GM12878 (cell line): ENCODE results near the gene EPB41L4A. TPM values are rescaled to one million over a fixed set of nuclear protein-coding genes. Genes with fewer than 3 reads are reported as not detected.

ENCODE experiments used
- ATAC-seq: fragments of 200-7000 bp; cut with Tn5 transposase; 3 replicates; pipeline ENCODE4 v1.9.1; 2020; ENCODE audit warnings: mild to moderate bottlenecking, moderate library complexity
- BruUV-seq: library from RNA; stranded (reverse); fragments of 400-500 nt; replicated peaks from 2 replicates; lab custom pipeline; 2021; lab: Mats Ljungman, UMichigan
- CTCF ChIA-PET: fragments of 300-600 bp; sonication (Branson Sonifier 250); formaldehyde crosslinking; extraction: SDS; loops from one replicate; lab custom pipeline; 2021; ENCODE audit warnings: inconsistent platforms; lab: Yijun Ruan, JAX
- POLR2A ChIA-PET: fragments of 350-600 bp; formaldehyde crosslinking; extraction: SDS; loops from one replicate; lab custom pipeline; 2021; ENCODE audit warnings: inconsistent platforms; lab: Charles Lee
- RAD21 ChIA-PET: fragments of 300-600 bp; sonication (Branson Sonifier 250); formaldehyde crosslinking; loops from one replicate; lab custom pipeline; 2023; ENCODE audit warnings: antibody characterized with exemption; ENCODE audit not compliant: unreplicated experiment; lab: Charles Lee
- SMC1A ChIA-PET: fragments of 300-600 bp; sonication (Branson Sonifier 250); formaldehyde crosslinking; loops from one replicate; lab custom pipeline; 2023; ENCODE audit not compliant: unreplicated experiment, uncharacterized antibody; lab: Charles Lee
- DNase-seq: peaks from one replicate; pipeline ENCODE4 v3.0.0-alpha.2; 2011; ENCODE audit warnings: low read depth, low spot score
- FAIRE-seq: peaks from 3 replicates; lab custom pipeline; 2011; peaks lifted over from hg19 to GRCh38; lab: Jason Lieb, UNC
- H2AFZ ChIP-seq: 2 replicates; pipeline ENCODE4 v1.6.0; 2011; ENCODE audit warnings: low read depth, low read length, control low read depth; ENCODE audit not compliant: control insufficient read depth
- H3K27ac ChIP-seq: 2 replicates; pipeline ENCODE4 v1.5.1; 2011; ENCODE audit warnings: control low read depth; ENCODE audit not compliant: control insufficient read depth, insufficient read depth
- H3K27me3 ChIP-seq, 2 experiments: replicated peaks in 1 of 2; 2 replicates each; pipeline versions ENCODE4 v1.6.0 to v1.6.1; 2011; ENCODE audit warnings: low read length in 1 of 2; ENCODE audit not compliant: control insufficient read depth in 2 of 2, insufficient read depth in 2 of 2
- H3K36me3 ChIP-seq, 2 experiments: 2 replicates each; pipeline ENCODE4 v1.5.1; 2011; ENCODE audit warnings: low read length in 1 of 2; ENCODE audit not compliant: control insufficient read depth in 2 of 2, insufficient read depth in 2 of 2
- H3K4me1 ChIP-seq: 2 replicates; pipeline ENCODE4 v1.6.1; 2011; ENCODE audit warnings: mild to moderate bottlenecking, low read length, moderate library complexity, mixed read lengths; ENCODE audit not compliant: control insufficient read depth, insufficient read depth
- H3K4me2 ChIP-seq: 2 replicates; pipeline ENCODE4 v1.6.0; 2011; ENCODE audit warnings: control low read depth; ENCODE audit not compliant: control insufficient read depth, insufficient read depth
- H3K4me3 ChIP-seq: fragments of 200-600 bp; sonication (generic); 2 replicates; pipeline ENCODE4 v1.5.1; 2016
- H3K79me2 ChIP-seq: 2 replicates; pipeline ENCODE4 v1.6.0; 2011; ENCODE audit warnings: low read length; ENCODE audit not compliant: control insufficient read depth, insufficient read depth
- H3K9ac ChIP-seq: 2 replicates; pipeline ENCODE4 v1.8.0; 2011; ENCODE audit warnings: low read length, control low read depth, mixed read lengths; ENCODE audit not compliant: control insufficient read depth, insufficient read depth
- H3K9me3 ChIP-seq: replicated peaks from 3 replicates; pipeline ENCODE4 v1.5.1; 2011; ENCODE audit warnings: mild to moderate bottlenecking, low read length; ENCODE audit not compliant: control insufficient read depth, insufficient read depth
- H4K20me1 ChIP-seq: 2 replicates; pipeline ENCODE4 v1.6.0; 2011; ENCODE audit not compliant: control insufficient read depth, insufficient read depth
- CHD4 ChIP-seq: fragments of 200-600 bp; sonication (generic); IDR thresholded peaks from 2 replicates; pipeline ENCODE4 v1.6.1; 2016; ENCODE audit warnings: mild to moderate bottlenecking
- KDM1A ChIP-seq: fragments of 200-600 bp; sonication (generic); IDR thresholded peaks from 2 replicates; pipeline ENCODE4 v1.6.1; 2016; ENCODE audit warnings: borderline replicate concordance
- NBN ChIP-seq: fragments of 450-650 bp; IDR thresholded peaks from 2 replicates; pipeline ENCODE4 v1.6.1; 2016
- SIN3A ChIP-seq: IDR thresholded peaks from 2 replicates; pipeline ENCODE4 v1.6.1; 2012; ENCODE audit warnings: low read depth, low read length, improper control_type of control experiment
- SMARCA5 ChIP-seq: fragments of 450-650 bp; IDR thresholded peaks from 2 replicates; pipeline ENCODE4 v1.6.1; 2017; ENCODE audit warnings: mild to moderate bottlenecking
- SREBF1 ChIP-seq: IDR thresholded peaks from 2 replicates; pipeline ENCODE4 v1.6.1; 2012; ENCODE audit warnings: mild to moderate bottlenecking, low read length
- STAT3 ChIP-seq: IDR thresholded peaks from 2 replicates; pipeline ENCODE4 v1.6.1; 2011; ENCODE audit warnings: low read depth, low read length, improper control_type of control experiment
- SUPT20H ChIP-seq: IDR thresholded peaks from 2 replicates; pipeline ENCODE4 v1.6.1; 2011; ENCODE audit warnings: low read depth, mild to moderate bottlenecking, low read length, moderate library complexity, borderline replicate concordance; ENCODE audit not compliant: control insufficient read depth
- TAF1 ChIP-seq: IDR thresholded peaks from 2 replicates; pipeline ENCODE4 v1.6.1; 2011; ENCODE audit warnings: mild to moderate bottlenecking, low read depth, low read length, borderline replicate concordance
- TARDBP ChIP-seq: IDR thresholded peaks from 2 replicates; pipeline ENCODE4 v1.6.1; 2016; ENCODE audit warnings: borderline replicate concordance
- ZNF217 ChIP-seq: fragments of 450-650 bp; IDR thresholded peaks from 2 replicates; pipeline ENCODE4 v1.6.1; 2017; ENCODE audit warnings: antibody characterized with exemption, mild to moderate bottlenecking
- ZNF622 ChIP-seq: fragments of 450-650 bp; IDR thresholded peaks from 2 replicates; pipeline ENCODE4 v1.6.1; 2017; ENCODE audit warnings: mild to moderate bottlenecking, inconsistent platforms
- WGBS: methylation state at CpG from one replicate; pipeline ENCODE4 v1.1.6; 2016; ENCODE audit warnings: low lambda C conversion rate; ENCODE audit not compliant: insufficient replicate concordance, insufficient coverage; ENCODE audit errors: missing lambda C conversion rate; 5-methylcytosine and 5-hydroxymethylcytosine counted together
- in situ Hi-C: fragments of 300-500 bp; cut with MboI; formaldehyde crosslinking; loops from 9 replicates; pipeline ENCODE4 v1.14.3; 2018; ENCODE audit warnings: mixed read lengths
- intact Hi-C: fragments of 100-400 bp; cut with micrococcal nuclease; formaldehyde crosslinking; loops from one replicate; pipeline ENCODE4 v1.14.2; 2022; ENCODE audit not compliant: unreplicated experiment
- polyA plus RNA-seq, 11 experiments: library from polyadenylated mRNA; depleted of rRNA in 4 of 11; unstranded in 6 of 11; stranded (reverse) in 5 of 11; fragments of >200 nt; fragmentation: Nextera tagmentation in 4 of 11; fragmentation: Illumina TruSeq in 1 of 11; extraction: Ambion mirVana in 4 of 11; extraction: Trizol in 1 of 11; gene quantifications; 1 replicate in 1 of 11; 2 replicates in 10 of 11; pipeline versions ENCODE4 v1.2.1 to v1.2.3, GENCODE V29; 2011 to 2016; ENCODE audit warnings: inconsistent platforms in 2 of 11, missing spikeins in 2 of 11, low read depth in 1 of 11
- total RNA-seq, 4 experiments: library from RNA; depleted of rRNA in 3 of 4; stranded (reverse); fragments of >200 nt in 3 of 4; fragmentation: Illumina TruSeq in 1 of 4; extraction: Trizol in 1 of 4; gene quantifications; 2 replicates each; pipeline versions ENCODE4 v1.2.1 to v1.2.3, GENCODE V29; 2013 to 2021
- TF ChIP-seq, protein P1 (sequence below): IDR thresholded peaks from 2 replicates; pipeline ENCODE4 v1.6.1; 2012; ENCODE audit warnings: low read depth, low read length, improper control_type of control experiment

EPB41L4A gene
- total and polyA plus RNA-seq, 10 of the 15 experiments (the other 5 are each of a cell fraction or from before 2014, with no cell fraction given): 0.10 to 0.67 (median 0.30) TPM

DNA sequence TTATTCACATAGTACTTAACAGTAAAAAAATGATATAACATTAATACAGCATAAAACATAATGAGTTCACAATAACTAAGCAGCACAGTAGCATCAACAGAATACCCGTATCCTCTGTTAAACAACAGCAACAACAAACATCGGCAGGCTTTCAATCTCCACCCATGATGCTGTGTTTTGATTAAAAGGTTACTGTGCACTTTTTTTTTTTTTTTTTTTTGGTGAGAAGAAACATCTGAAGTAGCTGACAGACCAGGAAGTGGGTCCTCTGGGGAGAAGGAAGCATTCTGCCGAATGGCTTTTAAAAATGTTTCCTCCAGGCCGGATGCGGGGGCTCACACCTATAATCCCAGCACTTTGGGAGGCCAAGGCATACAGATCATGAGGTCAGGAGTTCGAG lies 282.3 kb downstream of the EPB41L4A start:
- ATAC-seq: no peak
- in situ Hi-C loops: no loop called here
- intact Hi-C loops: no loop called here
- Histone ChIP-seq H3K79me2 (no peaks in the 10 kb centered on the region), H3K9me3 (no peaks in the 10 kb centered on the region), H3K4me2 (no peak overlapping the region), H2AFZ (no peak overlapping the region), H3K36me3 (no peaks in the 10 kb centered on the region), H4K20me1 (no peaks in the 10 kb centered on the region), H3K27me3 (no peaks in the 10 kb centered on the region), H3K27ac (no peak overlapping the region), H3K4me3 (no peak overlapping the region), H3K9ac (no peak overlapping the region), H3K4me1 (no peaks in the 10 kb centered on the region)
- TF ChIP-seq SIN3A: no peak
- SMC1A ChIA-PET: no interaction called here
- POLR2A ChIA-PET: interaction anchor here (0.6 kb wide), 2 partner anchors 13 to 29 kb away, joined by 3 to 7 read pairs; no protein-coding TSS in a partner anchor
- FAIRE-seq: no peak
- WGBS: 63% methylated on average over 6 of the region's 6 CpGs
- CTCF ChIA-PET: interaction anchor here (0.9 kb wide), 1 partner anchor 40 kb away, joined by 3 read pairs; no protein-coding TSS in a partner anchor
- RAD21 ChIA-PET: interaction anchor here (0.6 kb wide), 2 partner anchors 181 to 287 kb away, joined by 3 to 4 read pairs; no protein-coding TSS in a partner anchor
- DNase-seq: no peak
- no TSS peak for BruUV-seq

DNA sequence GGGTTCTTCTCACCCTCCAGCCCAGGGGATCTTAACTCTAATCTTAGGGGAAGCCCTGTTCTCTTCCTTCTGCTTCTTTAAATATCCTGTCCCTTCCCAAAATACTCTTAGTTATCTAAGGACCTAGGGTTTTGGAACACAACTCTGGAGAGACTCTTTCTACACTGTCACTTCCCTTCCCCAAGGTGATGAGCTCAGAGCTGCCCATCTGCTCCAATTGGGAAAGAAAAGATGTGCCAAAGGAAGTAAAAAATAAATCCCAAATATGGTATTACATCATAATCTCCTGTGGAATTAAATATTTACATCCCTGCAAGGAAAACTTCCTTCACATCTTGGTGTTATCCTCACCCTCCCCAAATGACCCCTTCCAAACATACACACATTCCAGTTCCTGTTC lies 291.2 kb downstream of the EPB41L4A start:
- Histone ChIP-seq H2AFZ (no peak overlapping the region), H4K20me1 (no peaks in the 10 kb centered on the region), H3K4me1 (no peaks in the 10 kb centered on the region), H3K27ac (no peak overlapping the region), H3K36me3 (no peaks in the 10 kb centered on the region), H3K9me3 (no peaks in the 10 kb centered on the region; the same call in 1 of the 3 replicates), H3K9ac (no peak overlapping the region), H3K79me2 (no peaks in the 10 kb centered on the region), H3K27me3 (no peaks in the 10 kb centered on the region), H3K4me3 (no peak overlapping the region), H3K4me2 (no peak overlapping the region)
- intact Hi-C loops (no loop called here), in situ Hi-C loops (no loop called here)
- ChIA-PET RAD21 (no interaction called here), SMC1A (interaction anchor here (1.4 kb wide), 1 partner anchor 10 kb away, joined by 4 read pairs; no protein-coding TSS in a partner anchor), POLR2A (no interaction called here), CTCF (no interaction called here)
- no peak for ATAC-seq
- no peak for FAIRE-seq
- DNase-seq: no peak
- no TSS peak for BruUV-seq
- TF ChIP-seq SMARCA5: no peak
- TF ChIP-seq CHD4: no peak
- no peak for TF ChIP-seq TARDBP
- no peak for TF ChIP-seq NBN
- no peak for TF ChIP-seq ZNF622
- no peak for TF ChIP-seq TAF1
- no peak for TF ChIP-seq STAT3
- no peak for TF ChIP-seq ZNF217
- TF ChIP-seq SREBF1: no peak
- no peak for TF ChIP-seq KDM1A
- TF ChIP-seq SUPT20H: no peak
- TF ChIP-seq, protein P1, sequence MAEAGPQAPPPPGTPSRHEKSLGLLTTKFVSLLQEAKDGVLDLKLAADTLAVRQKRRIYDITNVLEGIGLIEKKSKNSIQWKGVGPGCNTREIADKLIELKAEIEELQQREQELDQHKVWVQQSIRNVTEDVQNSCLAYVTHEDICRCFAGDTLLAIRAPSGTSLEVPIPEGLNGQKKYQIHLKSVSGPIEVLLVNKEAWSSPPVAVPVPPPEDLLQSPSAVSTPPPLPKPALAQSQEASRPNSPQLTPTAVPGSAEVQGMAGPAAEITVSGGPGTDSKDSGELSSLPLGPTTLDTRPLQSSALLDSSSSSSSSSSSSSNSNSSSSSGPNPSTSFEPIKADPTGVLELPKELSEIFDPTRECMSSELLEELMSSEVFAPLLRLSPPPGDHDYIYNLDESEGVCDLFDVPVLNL: no peak
